Vagina (tissue), 2 donors: ENCODE results near the gene MT1F.
"Not testable (repeated sequence)": the region's sequence is repeated elsewhere in the genome, so short reads cannot be mapped to it uniquely, and the experiment has no call there.

ENCODE experiments used
- CTCF ChIP-seq, 3 experiments: fragments of 450-650 bp in 2 of 3; fragments of 200-600 bp in 1 of 3; sonication (generic) in 1 of 3; IDR thresholded peaks; one replicate each; pipeline ENCODE4 v1.5.1; 2017 to 2019; ENCODE audit warnings: antibody characterized with exemption in 3 of 3, mild to moderate bottlenecking in 2 of 3, moderate library complexity in 2 of 3
- POLR2A ChIP-seq, 2 donors: fragments of 450-650 bp; IDR thresholded peaks; one replicate each; pipeline ENCODE4 v1.6.1; 2017; ENCODE audit warnings: antibody characterized with exemption in 2 of 2, mild to moderate bottlenecking in 2 of 2, moderate library complexity in 2 of 2
- POLR2AphosphoS5 ChIP-seq, 2 donors: sonication (generic); formaldehyde crosslinking; IDR thresholded peaks; one replicate each; pipeline ENCODE4 v1.9.0; 2017; ENCODE audit warnings: antibody characterized with exemption in 2 of 2, mild to moderate bottlenecking in 2 of 2, low read depth in 1 of 2; ENCODE audit not compliant: insufficient read depth in 1 of 2

GRCh38 chr16:56674570-56674969 is 16.8 kb downstream of the MT1F start:
- TF ChIP-seq CTCF (IDR thresholded peaks at IDR 0.05); POLR2AphosphoS5 (IDR thresholded peaks at IDR 0.05; ENCODE audit: insufficient read depth in 1 of 2, low read depth in 1 of 2); POLR2A (IDR thresholded peaks at IDR 0.05): not testable (repeated sequence)
